ENCODE results near the gene SEMA5B.

Gene SEMA5B

GRCh38 chr3:123055352-123055751, 27.8 kb upstream of the SEMA5B start:
- DNase-seq: no peak

- DNase-seq: no peak
Observed at GRCh38 chr3:123054931-123055330, 27.4 kb upstream of the SEMA5B start.

- no peak for DNase-seq
Observed at GRCh38 chr3:123054109-123054778, 26.7 kb upstream of the SEMA5B start.

GRCh38 chr3:123053107-123053506, 25.5 kb upstream of the SEMA5B start:
- no peak for DNase-seq

GRCh38 chr3:123050666-123051065, 23.1 kb upstream of the SEMA5B start:
- DNase-seq: no peak

- no peak for DNase-seq
Observed at GRCh38 chr3:123048480-123049237, 21.1 kb upstream of the SEMA5B start.

- no peak for DNase-seq
Observed at GRCh38 chr3:123047062-123047319, 19.4 kb upstream of the SEMA5B start.

- no peak for DNase-seq
Observed at GRCh38 chr3:123046262-123047061, 18.9 kb upstream of the SEMA5B start.

- DNase-seq: no peak
Observed at GRCh38 chr3:123044981-123045763, 17.6 kb upstream of the SEMA5B start.

- DNase-seq: no peak
Observed at GRCh38 chr3:123042413-123042812, 14.8 kb upstream of the SEMA5B start.

GRCh38 chr3:123039178-123039577, 11.6 kb upstream of the SEMA5B start:
- DNase-seq: no peak

GRCh38 chr3:123038751-123039150, 11.2 kb upstream of the SEMA5B start:
- DNase-seq: no peak

- no peak for DNase-seq
Observed at GRCh38 chr3:123037015-123037375, 9.4 kb upstream of the SEMA5B start.

- DNase-seq: no peak
Observed at GRCh38 chr3:123036352-123037014, 8.9 kb upstream of the SEMA5B start.

GRCh38 chr3:123034996-123035395, 7.4 kb upstream of the SEMA5B start:
- DNase-seq: no peak

GRCh38 chr3:123034120-123034519, 6.6 kb upstream of the SEMA5B start:
- no peak for DNase-seq

GRCh38 chr3:123032057-123032456, 4.5 kb upstream of the SEMA5B start:
- no peak for DNase-seq

- DNase-seq: no peak
Observed at GRCh38 chr3:123031051-123031450, 3.5 kb upstream of the SEMA5B start.

- DNase-seq: no peak
Observed at GRCh38 chr3:123028233-123028828, 768 bp upstream of the SEMA5B start.

- DNase-seq: no peak
Observed at GRCh38 chr3:123026565-123027291, 835 bp downstream of the SEMA5B start.

All from cortex of kidney (tissue), 1 donor.